AG09319 (cell line): ENCODE measurements around the gene TMEM204.

ENCODE experiments used
- DNase-seq: peaks from one replicate; pipeline ENCODE4 v3.0.0-alpha.2; 2010; ENCODE audit warnings: low read depth; ENCODE audit errors: extremely low read depth
- TF ChIP-seq, protein P1 (sequence below): IDR thresholded peaks from 2 replicates; pipeline ENCODE4 v1.5.1; 2011; ENCODE audit warnings: low read depth, mild to moderate bottlenecking, inconsistent platforms, low read length, moderate library complexity

The TMEM204 gene

DNA sequence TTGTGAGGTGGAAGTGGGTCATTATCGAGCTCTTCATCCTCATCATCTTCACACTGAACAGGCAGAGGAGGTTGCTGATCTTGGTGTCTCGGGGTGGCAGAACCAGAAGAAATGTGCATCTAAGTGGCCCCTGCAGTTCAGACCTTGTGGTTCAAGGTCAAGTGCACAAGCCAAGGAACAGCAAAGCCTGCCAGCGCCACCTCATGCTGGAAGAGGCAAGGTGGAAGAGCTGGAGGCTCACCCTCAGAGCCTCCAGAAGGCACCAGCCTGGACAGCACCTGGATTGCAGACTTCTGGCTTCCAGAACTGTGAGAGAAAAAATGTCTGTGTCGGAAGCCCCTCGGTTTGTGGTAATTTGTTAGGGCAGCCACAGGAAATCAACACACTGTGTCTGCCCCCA, 45.7 kb downstream of the TMEM204 start:
- TF ChIP-seq, protein P1, sequence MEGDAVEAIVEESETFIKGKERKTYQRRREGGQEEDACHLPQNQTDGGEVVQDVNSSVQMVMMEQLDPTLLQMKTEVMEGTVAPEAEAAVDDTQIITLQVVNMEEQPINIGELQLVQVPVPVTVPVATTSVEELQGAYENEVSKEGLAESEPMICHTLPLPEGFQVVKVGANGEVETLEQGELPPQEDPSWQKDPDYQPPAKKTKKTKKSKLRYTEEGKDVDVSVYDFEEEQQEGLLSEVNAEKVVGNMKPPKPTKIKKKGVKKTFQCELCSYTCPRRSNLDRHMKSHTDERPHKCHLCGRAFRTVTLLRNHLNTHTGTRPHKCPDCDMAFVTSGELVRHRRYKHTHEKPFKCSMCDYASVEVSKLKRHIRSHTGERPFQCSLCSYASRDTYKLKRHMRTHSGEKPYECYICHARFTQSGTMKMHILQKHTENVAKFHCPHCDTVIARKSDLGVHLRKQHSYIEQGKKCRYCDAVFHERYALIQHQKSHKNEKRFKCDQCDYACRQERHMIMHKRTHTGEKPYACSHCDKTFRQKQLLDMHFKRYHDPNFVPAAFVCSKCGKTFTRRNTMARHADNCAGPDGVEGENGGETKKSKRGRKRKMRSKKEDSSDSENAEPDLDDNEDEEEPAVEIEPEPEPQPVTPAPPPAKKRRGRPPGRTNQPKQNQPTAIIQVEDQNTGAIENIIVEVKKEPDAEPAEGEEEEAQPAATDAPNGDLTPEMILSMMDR: no peak
- DNase-seq: no peak

DNA sequence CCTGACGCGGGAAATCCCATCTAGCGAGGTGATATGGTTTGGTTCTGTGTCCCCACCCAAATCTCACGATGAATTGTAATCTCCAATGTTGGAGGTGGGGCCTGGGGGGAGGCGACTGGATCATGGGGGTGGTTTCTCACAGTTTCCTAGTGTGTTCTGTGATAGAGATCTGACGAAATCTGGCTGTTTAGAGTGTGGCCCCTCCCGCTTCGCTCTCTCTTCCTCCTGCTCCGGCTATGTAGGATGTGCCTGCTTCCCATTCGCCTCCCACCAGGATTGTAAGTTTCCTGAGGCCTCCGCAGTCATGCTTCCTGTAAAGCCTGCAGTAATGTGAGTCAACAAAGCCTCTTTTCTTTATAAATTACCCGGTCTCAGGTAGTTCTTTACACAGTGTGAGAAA, 46.8 kb downstream of the TMEM204 start:
- TF ChIP-seq, protein P1: no peak
- DNase-seq: no peak

DNA sequence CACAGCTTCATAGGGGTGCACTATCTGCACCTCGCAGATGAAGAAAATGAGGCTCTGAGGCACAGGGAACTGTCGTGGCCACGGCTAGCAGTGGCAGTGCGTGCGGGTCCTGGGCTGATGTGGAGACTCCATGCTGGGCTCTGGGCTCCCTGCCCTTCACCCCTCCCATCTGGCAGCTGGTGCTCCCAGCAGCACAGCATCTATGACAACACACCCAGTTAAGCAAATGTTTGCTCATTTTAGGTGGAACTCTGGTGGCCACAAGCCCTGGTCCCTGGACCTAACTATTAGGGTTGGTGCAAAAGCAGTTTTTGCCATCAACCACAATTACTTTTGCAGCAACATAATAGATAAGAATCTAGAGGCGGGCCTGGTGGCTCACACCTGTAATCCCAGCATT, 47.5 kb downstream of the TMEM204 start:
- no peak for DNase-seq
- TF ChIP-seq, protein P1: no peak

DNA sequence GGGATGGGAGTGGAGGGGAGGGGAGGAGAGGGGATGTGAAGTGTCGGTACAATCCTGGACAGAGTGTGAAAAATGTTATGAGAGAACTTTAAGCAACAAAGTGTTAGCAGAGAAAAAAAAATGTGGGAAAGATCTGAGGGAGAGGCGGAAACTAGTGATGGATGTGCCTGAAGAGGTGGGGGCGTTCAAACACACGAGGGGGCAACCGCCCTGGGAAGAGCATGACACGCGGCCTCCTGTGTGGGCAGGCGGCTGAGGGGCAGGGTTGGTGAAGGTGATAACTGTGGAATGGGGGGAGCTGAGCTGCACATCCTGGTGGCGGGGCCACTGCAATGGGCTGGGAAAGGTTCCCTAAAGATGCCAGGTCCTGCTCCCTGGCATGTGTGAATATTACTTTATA, 48.3 kb downstream of the TMEM204 start:
- TF ChIP-seq, protein P1: no peak
- DNase-seq: no peak

DNA sequence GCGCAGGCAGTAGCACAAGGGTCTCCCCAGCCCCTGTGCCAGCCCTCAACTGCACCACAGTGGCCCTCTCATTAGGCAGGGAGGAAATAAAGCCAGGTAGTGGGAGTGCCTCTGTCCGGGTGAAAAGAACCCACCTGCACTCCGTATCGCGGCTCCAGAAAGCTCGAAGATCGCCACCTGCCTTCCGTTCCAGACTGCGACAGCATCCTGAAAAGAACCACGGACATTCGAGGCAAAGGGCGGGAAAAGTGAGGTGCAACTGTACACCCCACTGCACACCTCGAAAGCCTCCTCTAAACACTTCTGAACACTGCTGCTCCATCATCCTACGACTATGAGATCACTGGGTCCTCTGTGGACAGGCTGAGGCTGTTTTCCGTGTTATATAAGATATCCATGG, 49.7 kb downstream of the TMEM204 start:
- DNase-seq: no peak
- TF ChIP-seq, protein P1: no peak

DNA sequence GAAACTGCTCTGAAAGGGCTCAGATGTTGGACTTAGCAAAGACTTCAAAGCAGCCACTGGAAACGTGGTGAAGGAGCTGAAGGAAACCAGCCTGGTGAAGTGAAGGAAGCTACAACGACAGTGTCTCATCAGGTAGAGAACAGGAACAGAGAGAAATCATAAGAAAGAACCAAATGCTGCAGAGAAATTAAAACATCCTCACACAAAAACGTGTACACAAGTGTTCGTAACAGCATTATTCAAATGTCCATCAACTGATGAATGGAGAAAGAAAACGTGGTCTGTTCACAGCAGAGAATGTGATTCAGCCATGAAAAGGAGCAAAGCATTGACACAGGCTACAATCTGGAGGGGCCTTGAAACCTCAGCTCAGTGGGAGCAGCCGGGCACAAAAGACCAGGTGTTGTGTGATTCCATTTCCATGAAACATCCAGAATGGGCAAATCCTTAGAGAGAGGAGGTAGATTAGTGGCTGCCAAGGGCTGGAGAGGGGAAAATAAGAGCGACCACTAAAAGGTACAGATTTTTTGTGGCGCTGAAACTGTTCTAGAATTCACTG, 51.5 kb downstream of the TMEM204 start:
- no peak for DNase-seq
- TF ChIP-seq, protein P1: no peak

DNA sequence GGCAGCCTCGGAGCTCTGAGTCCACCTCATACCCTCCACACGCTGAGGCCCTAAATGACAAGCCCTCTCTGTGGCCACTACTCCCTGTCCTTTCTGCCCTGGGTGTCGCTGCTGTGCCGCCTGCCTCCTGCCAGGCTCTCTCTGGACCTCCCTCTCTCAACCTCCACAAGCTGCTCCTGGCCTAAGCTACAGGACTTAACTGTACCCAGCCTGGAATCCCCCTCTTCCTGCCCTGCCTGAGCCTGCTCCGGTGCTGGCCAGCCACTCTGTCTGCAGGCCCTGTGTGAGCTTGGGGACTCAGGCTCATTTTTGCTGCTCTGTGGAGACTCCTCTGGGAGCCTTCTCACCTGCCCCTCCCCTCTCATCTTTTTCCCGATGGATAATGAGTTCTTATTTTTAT, 56.9 kb downstream of the TMEM204 start:
- TF ChIP-seq, protein P1: no peak
- DNase-seq: no peak
